Mucosa of descending colon (tissue), 3 donors: Measurements from ENCODE around the gene ATP1A4. TPM values are rescaled to one million over a fixed set of nuclear protein-coding genes. Genes with fewer than 3 reads are reported as not detected.

Experiments used
- ATAC-seq: fragments of 200-7000 bp; cut with Tn5 transposase; one replicate; pipeline ENCODE4 v1.9.1; 2020; ENCODE audit warnings: mild to moderate bottlenecking, moderate library complexity
- DNase-seq, 3 donors: peaks; one replicate each; pipeline ENCODE4 v3.0.0-alpha.2; 2020
- H3K36me3 ChIP-seq: fragments of 200-600 bp; one replicate; pipeline ENCODE4 v1.8.0; 2021; ENCODE audit warnings: low read depth, mild to moderate bottlenecking
- H3K4me1 ChIP-seq: fragments of 200-600 bp; one replicate; pipeline ENCODE4 v1.8.0; 2021; ENCODE audit warnings: low read depth, mild to moderate bottlenecking
- H3K4me3 ChIP-seq: fragments of 200-600 bp; one replicate; pipeline ENCODE4 v1.8.0; 2021; ENCODE audit warnings: mild to moderate bottlenecking
- H3K9me3 ChIP-seq: fragments of 200-600 bp; one replicate; pipeline ENCODE4 v1.8.0; 2021; ENCODE audit warnings: mild to moderate bottlenecking
- intact Hi-C, 2 donors: fragments of 100-400 bp; cut with DNase I in 1 of 2; cut with micrococcal nuclease in 1 of 2; formaldehyde crosslinking; loops; one replicate each; pipeline versions ENCODE4 v1.11.0 to v1.11.1; 2022; cut with DNase I, micrococcal nuclease
- total RNA-seq, 3 donors: library from RNA; stranded (reverse); fragmentation: NEBNext Ultra II Directional in 2 of 3; extraction: Animal tissue kit (Norgen Biotek cat#: 25700) in 2 of 3; gene quantifications; one replicate each; pipeline versions ENCODE4 v1.2.1 to v1.2.4, GENCODE V29; 2021 to 2023
- TF ChIP-seq, protein P1 (sequence below): fragments of 200-600 bp; IDR thresholded peaks from one replicate; pipeline ENCODE4 v1.8.0; 2022; ENCODE audit warnings: antibody characterized with exemption, mild to moderate bottlenecking
- donor health status: DM: no; HTN: no; CAD: no; lungs with moderate emphysema.
- donor health status: DM: no; HTN: no; CAD: no.
- donor health status: DM: no; HTN: yes; CAD: no.

The ATP1A4 gene
- total RNA-seq, 3 donors from 2014 or later = 0.16 TPM; not detected in 2

DNA sequence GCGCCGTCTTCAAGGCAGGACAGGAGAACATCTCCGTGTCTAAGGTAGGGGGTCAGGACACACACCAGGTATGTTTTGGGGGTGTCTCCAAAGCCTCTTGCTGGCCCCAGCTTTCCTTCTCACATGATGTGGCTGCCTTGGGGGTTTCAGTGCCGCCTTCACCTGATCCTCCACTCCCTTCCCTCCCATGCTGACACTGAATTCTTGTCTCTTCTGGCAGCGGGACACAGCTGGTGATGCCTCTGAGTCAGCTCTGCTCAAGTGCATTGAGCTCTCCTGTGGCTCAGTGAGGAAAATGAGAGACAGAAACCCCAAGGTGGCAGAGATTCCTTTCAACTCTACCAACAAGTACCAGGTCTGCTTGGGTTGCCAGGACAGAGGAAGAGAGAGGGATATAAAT lies 22.4 kb upstream of the ATP1A4 start:
- H3K4me1 ChIP-seq = no peaks in the 10 kb centered on the region
- intact Hi-C loops = no loop called here
- ATAC-seq (no peak), DNase-seq (no peak)
- TF ChIP-seq, protein P1, sequence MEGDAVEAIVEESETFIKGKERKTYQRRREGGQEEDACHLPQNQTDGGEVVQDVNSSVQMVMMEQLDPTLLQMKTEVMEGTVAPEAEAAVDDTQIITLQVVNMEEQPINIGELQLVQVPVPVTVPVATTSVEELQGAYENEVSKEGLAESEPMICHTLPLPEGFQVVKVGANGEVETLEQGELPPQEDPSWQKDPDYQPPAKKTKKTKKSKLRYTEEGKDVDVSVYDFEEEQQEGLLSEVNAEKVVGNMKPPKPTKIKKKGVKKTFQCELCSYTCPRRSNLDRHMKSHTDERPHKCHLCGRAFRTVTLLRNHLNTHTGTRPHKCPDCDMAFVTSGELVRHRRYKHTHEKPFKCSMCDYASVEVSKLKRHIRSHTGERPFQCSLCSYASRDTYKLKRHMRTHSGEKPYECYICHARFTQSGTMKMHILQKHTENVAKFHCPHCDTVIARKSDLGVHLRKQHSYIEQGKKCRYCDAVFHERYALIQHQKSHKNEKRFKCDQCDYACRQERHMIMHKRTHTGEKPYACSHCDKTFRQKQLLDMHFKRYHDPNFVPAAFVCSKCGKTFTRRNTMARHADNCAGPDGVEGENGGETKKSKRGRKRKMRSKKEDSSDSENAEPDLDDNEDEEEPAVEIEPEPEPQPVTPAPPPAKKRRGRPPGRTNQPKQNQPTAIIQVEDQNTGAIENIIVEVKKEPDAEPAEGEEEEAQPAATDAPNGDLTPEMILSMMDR = no peak
- H3K9me3 ChIP-seq = no peaks in the 10 kb centered on the region
- H3K36me3 ChIP-seq = no peaks in the 10 kb centered on the region
- H3K4me3 ChIP-seq = no peak overlapping the region

DNA sequence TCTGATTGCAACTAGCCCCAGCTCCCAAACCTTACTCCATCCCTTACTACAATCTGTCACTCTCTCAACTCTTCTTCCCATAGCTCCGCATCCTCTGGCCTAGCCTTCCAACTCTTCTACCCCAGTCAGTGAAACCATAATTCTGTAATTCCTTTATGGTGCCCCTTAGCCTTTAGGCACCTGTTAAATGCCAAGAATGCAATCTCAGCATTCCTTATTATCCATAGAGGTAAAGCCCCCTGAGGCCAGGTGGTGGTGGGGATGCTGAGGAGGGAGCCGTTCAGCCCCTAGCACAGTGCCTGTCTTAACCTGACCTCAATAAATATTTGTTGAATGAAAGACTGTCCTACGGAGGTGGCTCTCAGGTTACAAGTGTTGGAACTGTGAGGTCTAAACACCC lies 21.8 kb upstream of the ATP1A4 start:
- Histone ChIP-seq H3K4me1 (no peaks in the 10 kb centered on the region), H3K9me3 (no peaks in the 10 kb centered on the region), H3K36me3 (no peaks in the 10 kb centered on the region), H3K4me3 (no peak overlapping the region)
- DNase-seq (no peak), ATAC-seq (no peak)
- TF ChIP-seq, protein P1 = no peak
- intact Hi-C loops = no loop called here

DNA sequence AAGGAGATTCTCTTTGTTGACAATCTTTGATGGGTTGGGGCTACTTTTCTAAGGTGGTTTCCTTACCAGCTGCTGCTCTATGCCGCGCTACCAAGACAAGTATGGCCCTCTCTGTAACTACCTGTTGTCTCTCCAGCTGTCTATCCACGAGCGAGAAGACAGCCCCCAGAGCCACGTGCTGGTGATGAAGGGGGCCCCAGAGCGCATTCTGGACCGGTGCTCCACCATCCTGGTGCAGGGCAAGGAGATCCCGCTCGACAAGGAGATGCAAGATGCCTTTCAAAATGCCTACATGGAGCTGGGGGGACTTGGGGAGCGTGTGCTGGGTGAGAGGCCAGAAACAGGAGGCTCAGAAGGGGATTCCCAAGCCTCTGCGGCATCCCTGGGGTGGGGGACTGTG lies 21.4 kb upstream of the ATP1A4 start:
- no peak for ATAC-seq
- Histone ChIP-seq H3K4me1 (no peaks in the 10 kb centered on the region), H3K36me3 (no peaks in the 10 kb centered on the region), H3K9me3 (no peaks in the 10 kb centered on the region), H3K4me3 (no peak overlapping the region)
- intact Hi-C loops = no loop called here
- no peak for DNase-seq
- TF ChIP-seq, protein P1 = no peak

DNA sequence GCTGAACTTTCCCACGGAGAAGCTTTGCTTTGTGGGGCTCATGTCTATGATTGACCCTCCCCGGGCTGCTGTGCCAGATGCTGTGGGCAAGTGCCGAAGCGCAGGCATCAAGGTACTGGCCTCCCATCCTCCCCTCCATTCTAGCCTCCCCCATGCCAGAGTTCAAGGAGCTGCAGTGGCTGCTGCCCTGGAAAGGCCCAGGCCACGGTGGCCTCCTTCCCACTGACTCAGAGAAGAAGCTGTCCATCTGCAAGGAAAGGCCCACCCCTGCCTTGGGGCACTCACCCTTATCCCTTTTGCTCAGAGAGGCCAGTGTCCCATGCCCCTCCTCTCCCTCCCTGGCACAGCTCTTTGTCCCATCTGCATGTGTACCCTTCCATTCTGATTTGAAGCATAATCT lies 20.9 kb upstream of the ATP1A4 start:
- Histone ChIP-seq H3K36me3 (no peaks in the 10 kb centered on the region), H3K9me3 (no peaks in the 10 kb centered on the region), H3K4me1 (no peaks in the 10 kb centered on the region), H3K4me3 (no peak overlapping the region)
- ATAC-seq = no peak
- intact Hi-C loops = no loop called here
- TF ChIP-seq, protein P1 = no peak
- DNase-seq = no peak

DNA sequence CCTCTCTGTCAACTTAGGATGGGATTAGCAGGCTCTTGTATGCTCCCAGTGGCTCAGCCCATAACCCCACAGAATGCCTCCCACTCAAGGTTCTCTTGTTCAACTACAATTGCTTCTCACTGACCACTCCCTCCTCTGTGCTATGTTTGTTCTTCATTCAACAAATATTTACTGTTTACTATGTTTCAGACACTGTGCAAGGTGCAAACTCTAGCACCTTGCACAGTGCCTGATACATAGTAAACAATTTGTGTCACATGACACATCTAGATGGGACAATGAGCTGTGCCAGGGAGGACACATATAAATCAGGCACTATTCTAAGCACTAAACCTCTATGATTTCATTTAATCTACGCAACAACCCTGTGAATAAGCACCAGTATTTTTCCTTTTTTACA lies 20.5 kb upstream of the ATP1A4 start:
- ATAC-seq = no peak
- intact Hi-C loops = no loop called here
- TF ChIP-seq, protein P1 = no peak

More for the DNA sequence above, 20.5 kb upstream of the ATP1A4 start:
- H3K9me3 ChIP-seq = no peaks in the 10 kb centered on the region
- no peaks in the 10 kb centered on the region for H3K4me1 ChIP-seq
- no peaks in the 10 kb centered on the region for H3K36me3 ChIP-seq
- no peak for DNase-seq
- H3K4me3 ChIP-seq = no peak overlapping the region
